HuH-7.5 (cell line): ENCODE data around the gene PKD1.
"Not testable (repeated sequence)": the region's sequence is repeated elsewhere in the genome, so short reads cannot be mapped to it uniquely, and the experiment has no call there.

Experiments used
- DNase-seq: peaks from one replicate; pipeline ENCODE4 v3.0.0; 2011; ENCODE audit warnings: low spot score

The PKD1 gene

DNA sequence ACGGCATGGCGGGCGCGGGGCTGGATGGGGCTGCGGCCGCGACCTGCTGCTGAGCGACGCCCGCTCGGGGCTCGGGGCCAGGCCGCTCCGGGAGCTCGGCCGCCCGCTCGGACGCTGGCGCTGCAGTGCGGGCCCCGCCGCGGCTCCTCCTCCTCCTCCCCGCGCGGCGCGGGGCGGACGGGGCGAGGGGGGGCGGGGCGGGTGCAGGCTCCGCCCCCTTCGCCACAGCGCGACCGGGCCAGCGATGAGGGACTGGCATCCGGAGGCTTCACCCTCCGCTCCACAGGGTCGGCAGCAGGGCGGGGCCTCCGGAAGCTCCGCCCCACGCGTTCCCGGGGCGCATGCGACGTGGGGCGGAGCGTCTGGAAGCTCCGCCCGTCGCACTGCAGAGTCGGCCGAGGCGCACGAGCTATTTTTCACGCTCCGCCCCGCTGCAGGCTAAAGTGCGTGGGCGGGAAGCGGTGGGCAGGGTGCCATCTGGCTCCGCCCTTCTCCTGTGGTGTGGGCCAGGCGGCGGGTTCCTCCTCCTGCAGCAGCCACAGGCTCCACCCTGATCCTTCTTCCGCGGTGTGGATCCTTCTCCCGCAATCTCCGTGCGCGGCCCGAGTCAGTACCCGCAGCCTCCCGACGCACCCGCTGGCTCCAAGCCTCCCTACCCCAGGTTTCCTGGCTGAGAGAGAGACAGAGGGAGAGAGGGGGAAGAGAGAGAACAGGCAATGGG, at the start of gene PKD1:
Gene PKD1, minus strand, starts transcription at position 129 of the 721 bp plus-strand sequence. CDS start 209 bp downstream, outside the sequence.
- DNase-seq: not testable (repeated sequence)

DNA sequence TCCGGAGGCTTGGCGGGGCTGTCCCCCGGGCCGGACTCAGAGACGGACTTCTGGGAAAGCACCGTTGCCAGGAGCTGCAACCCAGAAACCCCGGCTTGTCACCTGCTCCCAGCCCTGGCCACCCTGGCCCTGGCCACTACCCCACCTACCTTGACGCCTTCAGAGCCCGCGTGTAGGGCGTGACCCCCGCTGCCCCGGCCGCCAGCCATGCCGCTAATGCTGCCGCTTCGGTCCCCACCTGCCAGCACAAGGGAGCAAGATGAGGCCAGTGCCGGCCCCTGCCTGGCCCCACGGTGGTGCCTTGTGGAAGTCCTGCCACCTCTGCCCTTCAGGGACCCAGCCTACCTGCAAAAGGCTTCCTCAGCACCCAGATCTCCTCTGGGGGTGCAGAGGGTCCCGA, 49.3 kb upstream of the PKD1 start:
- DNase-seq: no peak

DNA sequence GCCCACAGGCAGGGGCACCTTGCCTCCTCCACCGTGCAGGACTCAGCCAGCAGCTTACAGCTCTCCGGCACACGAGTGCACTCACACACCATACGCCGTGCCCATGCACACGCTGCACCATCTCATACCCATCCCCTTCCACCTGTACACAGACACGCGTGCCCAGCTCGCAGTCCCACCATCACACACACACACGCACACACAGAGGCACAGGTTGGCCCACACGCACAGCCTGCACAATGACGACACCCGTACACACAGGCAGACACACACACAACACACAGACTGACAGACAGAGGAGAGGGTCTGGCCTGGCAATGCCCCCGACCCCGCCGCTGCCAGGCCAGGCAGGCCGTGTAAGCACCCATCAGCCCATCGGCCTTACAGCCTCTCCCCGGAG, 48.6 kb upstream of the PKD1 start:
- no peak for DNase-seq

DNA sequence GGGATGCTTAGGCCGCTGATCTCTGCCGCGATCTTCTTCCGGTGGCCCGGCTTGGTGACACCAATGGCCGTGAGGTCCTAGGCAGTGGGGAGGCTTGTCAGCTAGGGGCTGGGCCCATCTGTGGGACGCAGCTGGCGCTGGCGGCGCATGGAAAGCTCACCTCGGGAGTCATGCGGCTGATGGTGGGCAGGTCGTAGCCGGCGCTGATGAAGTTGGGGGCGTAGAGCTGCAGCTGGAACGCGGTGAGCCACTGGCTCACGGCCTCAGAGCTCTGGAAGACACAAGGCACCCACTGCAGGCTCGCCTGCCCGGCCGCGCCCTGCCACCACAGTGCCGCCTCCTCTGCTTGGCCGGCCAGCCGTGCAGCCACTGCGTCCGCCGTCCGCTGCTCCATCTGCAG, 48.0 kb upstream of the PKD1 start:
- DNase-seq: no peak

DNA sequence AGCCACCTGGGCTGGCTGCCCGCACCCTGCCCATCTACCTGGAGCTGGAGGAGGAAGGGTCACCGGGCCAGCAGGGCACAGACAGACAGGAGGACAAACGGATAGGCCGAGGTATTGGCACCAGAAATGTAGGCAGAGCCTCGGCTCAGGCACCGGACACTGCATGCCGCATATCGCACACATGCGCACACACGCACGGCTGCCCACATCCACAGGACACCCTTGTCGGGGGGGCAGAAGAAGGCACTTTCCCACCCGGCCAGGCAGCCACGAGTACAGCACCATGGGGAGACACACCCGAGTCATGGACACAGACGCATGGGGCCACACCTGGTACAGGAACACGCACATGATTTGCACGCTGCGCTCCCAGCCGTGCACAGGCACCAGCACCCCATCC, 46.3 kb upstream of the PKD1 start:
- no peak for DNase-seq

DNA sequence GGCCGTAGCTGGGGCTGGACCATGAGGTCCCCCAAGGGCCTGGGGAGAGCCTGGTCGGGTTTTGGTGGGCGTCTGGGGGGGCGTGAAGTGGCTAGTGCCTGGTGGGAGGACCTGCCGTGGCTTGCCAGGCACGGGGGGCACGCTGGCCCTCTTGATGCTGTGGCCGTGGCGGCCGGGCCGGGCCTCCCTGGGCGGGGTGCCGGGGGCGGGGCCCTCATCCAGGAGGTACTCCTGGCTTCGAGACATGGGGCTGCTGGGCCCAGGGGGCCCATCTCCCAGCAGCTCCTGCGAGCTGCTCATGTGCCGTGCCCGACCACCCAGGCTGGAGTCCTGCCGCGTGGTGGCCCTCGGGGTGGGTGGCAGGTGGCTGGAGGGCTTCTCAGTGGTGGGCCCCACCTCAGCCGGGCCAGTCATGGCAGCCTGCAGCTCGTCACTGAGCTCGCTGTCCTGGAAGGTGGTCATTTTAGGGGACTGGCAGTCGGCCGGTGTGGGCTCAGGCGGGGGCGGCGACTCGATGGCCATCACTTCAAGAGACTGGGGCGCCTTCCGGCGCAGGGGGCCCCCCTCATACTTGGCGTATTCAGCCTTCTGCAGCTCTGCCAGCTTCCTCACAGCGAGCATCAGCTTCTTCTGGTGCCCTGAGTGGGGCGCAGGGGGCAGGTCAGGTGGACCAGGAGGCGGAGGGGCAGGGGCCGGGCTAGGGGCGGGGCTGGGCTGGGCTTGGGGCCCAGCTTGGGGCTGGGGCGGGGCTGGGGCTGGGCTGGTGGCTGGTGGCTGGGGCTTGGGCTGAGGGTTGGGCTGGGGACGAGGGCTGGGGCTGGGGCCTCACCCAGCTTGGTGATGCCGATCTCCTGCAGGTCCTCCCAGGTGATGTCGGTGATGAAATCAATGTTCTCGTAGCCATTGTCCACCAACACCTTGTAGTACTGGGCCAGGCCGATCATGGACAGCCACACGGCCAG, 45.5 kb upstream of the PKD1 start:
- DNase-seq: no peak

DNA sequence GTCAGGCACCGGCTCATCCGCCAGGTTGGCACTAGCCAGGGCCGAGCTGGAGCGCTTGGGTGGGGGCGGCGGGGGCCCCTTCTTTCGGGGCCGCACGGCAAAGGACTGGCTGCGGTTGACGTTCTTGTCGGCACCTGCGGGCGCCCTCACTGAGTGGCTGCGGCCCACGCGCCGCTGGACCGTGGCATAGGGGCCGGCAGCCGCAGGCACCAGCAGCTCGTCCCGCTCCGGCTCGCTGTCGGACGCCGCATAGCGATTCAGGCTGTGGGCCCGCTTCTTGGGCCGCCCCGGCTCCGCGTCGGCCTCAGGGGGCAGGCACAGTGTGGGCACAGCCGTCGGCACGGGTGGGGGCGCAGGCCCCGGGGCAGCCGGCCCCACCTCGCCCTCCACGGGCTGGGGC, 44.8 kb upstream of the PKD1 start:
- no peak for DNase-seq

DNA sequence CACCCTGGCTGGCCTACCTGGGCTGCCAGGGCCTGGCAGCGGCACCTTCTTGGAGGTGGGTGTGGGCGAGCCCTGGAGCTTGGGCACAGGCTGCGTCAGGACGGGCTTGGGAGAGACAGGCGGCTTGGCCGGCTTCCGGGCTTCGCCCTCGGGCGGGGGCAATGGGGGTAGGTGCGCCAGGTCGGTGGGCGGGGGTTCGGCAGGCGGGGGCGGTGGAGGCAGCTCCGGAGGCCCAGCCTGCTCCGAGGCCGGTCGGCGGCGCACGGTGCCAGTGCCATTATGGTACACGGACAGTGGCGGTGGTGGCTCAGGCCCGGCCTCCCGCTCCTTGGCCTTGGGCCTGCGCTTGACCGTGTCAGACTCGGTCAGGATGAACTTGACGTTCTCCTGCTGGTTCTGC, 43.9 kb upstream of the PKD1 start:
- no peak for DNase-seq

DNA sequence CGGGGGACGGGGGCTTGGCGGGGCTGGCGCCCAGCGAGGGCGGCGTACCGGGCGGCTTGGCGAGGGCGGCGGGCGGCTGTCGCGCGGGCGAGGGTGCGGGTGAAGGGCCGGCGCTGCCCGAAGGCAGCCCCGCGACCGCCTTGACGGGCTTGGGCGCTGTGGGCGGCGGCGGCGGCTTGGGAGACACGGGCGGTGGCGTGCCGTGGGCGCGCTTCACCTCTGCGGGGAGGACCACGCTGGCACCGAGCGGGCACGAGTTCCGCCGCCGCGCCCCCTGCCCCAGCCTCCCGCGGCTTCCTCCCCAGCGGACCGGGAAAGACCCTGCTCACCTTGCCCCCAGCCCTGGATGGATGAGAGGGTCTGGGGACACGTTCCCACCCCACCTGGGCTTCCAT, 43.4 kb upstream of the PKD1 start:
- DNase-seq: no peak

DNA sequence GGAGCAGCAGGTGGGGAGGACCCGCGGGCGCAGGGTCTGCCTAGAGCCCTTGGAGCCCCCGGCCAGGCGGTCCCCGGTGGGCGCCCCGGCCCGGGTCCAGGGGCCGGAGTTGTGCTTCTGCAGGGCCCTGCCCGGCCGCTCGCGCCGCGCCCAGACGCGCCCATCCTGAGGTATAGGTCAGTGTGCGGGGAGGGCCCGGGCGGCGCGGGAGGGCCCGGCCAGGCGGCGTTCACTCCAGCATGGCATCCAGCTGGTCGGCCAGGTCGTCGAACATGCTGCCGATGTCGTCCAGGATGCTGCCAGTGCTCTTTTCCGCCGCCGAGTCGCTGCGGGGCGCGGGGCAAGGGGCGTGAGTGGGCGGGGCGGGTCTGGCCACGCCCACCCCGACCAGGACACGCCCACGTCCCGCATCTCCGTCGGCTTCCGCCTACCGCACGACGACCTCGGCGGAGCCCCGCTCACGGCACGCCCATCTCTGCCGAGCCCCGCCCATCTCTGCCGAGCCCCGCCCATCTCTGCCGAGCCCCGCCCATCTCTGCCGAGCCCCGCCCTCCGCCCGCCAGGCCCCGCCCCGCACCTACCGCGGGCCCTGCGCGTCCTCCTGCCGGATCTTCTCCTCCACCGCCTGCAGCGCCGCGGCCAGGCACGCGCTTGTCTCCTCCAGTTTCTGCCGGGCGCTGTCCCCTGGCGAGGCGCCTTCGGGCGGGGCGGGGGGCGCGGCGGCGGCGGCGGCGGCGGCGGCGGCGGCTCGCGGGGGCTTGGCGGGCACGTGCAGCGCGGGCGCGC, 42.8 kb upstream of the PKD1 start:
- no peak for DNase-seq

DNA sequence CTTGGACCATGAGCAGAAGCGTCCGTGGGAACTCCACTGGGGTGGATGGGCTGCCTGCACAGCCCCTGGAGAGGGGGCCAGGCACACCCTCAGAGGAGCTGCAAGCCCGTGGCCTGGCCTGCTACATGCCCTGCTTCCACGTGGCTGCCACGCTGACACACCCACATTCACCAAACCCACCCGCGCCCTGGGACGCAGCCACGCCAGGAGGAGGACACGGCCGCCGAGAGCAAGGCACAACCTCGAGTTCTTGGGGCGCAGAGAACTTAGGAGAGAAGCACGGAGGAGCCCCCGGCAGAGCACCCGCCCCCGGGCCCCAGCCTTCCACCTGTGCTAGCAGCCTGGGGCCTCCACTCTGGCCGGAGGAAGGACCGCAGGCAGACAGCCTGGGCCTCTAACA, 41.9 kb upstream of the PKD1 start:
- DNase-seq: no peak

DNA sequence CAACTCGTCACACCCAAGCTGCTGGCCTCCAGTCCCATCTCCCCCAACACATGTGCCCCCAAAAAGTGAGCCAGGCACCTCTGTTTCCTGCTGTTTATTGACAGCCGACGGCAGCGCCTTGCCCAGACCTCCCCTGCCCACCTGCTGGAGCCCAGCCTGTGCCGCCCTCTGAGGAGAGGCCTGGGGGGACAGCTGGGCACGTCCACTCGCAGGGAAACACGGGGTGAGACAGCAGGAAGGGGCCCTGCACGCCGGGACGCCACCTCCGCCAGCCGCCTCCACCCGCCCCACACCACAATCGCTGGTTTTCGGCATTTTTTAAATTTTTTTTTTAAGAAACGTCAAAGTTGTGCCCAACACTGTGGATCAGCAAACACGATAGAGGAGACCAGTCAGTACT, 41.4 kb upstream of the PKD1 start:
- no peak for DNase-seq

DNA sequence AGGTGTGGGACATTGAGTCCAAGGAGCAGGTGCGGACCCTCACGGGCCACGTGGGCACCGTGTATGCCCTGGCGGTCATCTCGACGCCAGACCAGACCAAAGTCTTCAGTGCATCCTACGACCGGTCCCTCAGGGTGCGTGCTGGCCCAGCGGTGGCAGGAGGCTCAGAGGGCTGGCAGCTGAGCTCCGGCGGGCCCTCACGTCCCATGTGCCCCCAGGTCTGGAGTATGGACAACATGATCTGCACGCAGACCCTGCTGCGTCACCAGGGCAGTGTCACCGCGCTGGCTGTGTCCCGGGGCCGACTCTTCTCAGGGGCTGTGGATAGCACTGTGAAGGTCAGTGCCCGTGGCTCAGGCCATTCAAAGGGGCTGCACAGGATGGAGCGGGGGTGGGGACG, 40.3 kb upstream of the PKD1 start:
- no peak for DNase-seq

DNA sequence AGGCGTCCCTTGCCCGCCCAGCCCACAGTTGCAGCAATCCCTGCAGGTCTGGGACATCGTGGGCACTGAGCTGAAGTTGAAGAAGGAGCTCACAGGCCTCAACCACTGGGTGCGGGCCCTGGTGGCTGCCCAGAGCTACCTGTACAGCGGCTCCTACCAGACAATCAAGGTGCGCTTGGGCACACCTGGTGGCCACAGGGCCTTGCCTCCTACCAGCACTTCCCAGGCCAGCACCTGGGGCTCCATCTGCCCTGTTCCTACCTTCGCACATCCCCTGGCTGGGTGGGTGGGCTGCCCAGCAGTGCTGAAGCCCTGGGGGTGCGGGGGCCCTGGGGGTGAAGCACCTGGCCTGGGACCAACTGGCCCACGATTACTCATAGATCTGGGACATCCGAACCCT, 39.8 kb upstream of the PKD1 start:
- DNase-seq: no peak

DNA sequence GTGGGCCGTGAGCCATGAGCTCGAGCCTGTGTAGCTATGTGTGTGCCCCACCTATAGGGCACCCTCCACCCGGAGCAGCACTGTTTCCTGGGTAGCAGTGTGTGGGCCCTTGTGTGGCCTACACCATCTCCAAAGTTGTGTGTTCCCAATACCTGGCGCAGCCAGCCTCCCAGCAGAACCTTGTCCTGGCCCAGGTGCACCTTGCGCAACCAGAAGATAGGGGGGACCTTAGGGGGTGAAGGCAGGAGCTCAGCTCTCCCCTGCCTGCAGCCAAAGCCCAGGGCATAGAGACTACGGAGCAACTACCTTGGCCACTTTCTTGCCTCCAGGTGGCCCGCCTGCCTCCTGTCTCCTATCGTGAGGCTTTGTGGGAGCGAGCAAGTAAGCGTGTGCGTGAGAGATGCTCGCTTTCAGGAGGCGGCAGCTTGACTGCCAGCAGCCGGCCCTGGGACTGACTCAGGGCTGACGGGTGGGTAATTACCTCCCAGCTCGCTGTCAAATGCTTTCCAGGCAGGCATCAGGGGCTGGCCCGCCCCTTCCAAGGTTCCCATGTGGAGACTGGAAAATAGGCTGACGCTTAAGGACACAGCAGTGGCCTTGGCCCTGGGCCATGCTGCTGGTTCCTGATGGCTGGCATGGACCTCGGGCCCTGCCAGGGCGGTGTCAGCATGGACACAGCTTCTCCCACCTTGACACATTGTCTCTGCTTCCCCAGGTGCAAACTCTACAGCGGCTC, 38.9 kb upstream of the PKD1 start:
- DNase-seq: no peak

DNA sequence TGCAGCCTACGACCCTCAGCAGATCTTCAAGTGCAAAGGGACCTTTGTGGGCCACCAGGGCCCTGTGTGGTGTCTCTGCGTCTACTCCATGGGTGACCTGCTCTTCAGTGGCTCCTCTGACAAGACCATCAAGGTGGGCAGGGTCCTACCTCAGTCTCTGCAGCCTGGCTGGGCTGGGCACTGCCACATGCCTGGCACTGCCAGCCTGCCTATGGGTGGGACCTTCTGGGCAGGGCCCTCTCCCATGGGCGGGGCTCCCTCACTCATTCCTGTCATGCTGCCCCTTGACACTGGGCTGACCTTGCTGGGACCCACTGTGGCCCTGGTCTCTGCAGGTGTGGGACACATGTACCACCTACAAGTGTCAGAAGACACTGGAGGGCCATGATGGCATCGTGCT, 38.2 kb upstream of the PKD1 start:
- DNase-seq: no peak

DNA sequence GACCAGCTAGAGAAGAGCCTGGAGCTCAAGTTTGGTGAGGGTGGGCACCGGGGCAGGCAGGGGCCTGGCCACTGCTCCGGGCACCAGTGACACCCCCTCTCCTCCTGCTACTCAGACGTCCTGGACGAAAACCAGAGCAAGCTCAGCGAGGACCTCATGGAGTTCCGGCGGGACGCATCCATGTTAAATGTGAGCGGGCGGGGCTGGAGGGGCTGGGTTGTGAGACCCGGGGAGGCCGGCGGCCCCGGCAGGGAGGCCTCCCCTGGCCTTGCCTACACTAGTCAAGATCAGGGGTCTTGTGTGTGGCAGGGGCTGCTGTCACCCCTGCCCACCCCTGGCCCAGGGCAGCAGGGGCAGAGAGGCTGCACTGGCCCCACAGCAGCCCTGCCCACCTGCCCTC, 37.7 kb upstream of the PKD1 start:
- DNase-seq: no peak

DNA sequence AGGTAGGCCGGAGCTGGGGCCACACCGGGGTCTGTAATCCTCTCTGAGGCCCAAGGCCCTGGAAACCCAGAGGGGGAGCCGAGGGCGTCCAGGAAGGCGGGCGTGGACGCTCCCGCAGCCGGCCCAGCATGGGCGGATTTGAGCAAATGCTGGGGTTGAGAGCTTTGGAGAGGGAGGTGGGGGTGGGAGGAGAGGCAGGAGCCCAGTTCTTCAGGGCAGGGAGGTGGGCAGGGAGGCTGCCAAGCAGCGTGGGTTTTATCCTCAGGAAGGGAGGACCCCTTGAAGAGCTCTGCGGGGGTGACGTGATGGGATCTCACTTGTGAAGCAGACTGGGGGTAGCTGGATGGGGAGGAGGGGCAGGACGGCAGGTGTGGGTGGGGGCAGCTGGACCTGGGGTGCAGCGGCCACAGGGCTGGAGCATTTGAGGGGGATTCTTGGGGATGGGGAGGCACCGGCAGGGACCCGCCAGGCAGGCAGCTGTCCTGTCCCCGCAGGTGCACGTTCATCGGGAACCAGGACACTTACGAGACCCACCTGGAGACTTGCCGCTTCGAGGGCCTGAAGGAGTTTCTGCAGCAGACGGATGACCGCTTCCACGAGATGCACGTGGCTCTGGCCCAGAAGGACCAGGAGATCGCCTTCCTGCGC, 37.1 kb upstream of the PKD1 start:
- no peak for DNase-seq

DNA sequence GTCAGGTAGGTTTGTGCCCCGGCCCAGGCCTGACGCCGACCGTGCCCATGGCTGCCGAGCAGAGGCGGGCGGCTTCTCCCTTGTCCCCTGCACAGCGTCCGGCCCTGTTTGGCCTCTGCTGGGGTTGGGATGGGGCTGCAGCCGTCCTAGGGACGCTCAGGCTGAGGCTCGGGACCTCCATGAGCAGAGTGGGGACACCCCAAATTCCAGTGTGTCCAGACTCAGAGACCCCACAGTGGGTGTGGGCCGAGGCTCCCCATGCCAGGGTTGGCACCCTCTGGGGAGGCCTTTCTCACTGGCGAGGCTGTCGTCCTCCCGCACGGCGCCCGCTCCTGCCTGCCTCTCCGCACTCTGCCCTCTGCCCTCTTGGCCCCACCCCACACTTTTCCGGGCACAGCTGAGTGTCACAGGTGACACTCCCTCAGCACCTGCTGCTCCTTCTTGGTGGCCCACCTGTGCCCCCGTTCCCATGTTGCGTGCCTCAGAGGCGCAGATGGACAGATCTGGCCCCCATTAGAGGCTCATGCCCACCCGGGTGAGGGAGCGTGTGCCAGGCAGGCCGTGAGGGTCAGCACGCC, 36.0 kb upstream of the PKD1 start:
- no peak for DNase-seq

DNA sequence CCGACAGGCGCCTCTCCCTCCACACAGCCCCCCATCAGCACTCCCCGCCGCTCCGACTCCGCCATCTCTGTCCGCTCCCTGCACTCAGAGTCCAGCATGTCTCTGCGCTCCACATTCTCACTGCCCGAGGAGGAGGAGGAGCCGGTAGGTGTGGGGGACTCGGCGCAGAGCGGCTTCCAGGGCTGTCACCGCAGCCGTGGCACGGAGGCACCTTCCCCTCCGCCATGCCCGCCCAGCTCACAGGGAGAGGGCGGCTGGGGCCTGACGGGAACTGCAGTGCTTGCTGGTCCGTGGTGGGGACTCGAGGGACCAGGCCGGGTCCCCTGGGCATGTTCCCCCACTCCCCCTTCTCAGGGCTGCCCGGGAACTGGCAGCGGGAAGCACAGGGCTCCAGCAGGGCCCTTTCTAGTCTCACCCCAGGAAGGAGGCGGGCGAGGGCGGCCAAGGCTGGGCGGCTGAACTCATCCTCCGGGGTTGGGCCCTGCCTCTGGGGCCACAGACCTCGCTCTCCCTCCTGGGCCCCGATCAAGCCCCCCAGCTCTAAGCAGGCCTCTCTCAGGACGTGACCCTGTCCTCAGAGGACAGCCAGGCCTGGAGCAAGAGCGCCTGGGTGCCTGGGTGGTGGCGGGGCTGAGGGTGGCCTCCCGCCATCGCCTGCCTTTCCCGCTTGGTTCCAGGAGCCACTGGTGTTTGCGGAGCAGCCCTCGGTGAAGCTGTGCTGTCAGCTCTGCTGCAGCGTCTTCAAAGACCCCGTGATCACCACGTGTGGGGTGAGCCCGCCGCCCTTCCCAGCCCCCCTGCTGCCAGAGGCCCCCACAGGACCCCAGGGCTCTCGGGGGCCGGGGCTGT, 35.1 kb upstream of the PKD1 start:
- DNase-seq: no peak
